Measurements from ENCODE around the gene ADRA2C.

DNA sequence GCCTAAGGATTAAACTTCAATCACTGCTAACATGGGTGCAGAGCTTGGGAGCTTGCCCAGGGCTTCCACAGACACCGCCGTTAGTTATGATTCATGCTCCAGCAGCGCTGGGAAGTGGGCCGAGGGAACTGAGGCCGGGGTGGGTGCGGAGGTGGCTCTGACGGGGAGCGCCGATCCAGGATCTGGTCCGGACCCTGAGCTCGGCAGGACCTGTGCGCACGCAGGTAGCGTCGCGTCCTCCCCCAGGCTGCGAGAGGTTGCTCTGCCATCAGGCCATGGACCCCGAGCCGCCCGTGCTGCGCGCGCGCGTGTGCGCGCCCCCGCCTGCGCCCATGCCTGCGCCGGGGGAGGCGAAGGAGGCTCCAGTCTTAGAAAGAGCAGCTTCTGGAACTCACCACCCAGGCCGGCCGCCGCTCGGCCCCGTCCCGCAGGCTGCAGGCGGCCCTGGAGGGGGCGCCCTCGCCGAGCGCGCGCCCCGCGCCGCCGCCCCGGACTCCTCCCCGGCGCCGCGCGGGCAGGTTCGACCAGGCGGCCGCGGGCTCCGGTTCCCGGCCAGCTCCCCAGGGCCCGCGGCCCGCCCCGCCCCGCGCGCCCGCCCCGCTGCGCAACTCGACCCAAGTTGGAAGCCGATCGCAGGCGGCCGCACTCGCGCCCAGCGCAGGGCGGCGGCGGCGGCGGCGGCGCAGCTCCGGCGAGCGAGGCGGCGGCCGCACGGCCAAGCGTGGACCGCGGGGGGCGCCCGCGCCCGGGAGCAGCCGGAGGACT lies 732 bp upstream of the ADRA2C start:
- TF ChIP-seq, protein P1, sequence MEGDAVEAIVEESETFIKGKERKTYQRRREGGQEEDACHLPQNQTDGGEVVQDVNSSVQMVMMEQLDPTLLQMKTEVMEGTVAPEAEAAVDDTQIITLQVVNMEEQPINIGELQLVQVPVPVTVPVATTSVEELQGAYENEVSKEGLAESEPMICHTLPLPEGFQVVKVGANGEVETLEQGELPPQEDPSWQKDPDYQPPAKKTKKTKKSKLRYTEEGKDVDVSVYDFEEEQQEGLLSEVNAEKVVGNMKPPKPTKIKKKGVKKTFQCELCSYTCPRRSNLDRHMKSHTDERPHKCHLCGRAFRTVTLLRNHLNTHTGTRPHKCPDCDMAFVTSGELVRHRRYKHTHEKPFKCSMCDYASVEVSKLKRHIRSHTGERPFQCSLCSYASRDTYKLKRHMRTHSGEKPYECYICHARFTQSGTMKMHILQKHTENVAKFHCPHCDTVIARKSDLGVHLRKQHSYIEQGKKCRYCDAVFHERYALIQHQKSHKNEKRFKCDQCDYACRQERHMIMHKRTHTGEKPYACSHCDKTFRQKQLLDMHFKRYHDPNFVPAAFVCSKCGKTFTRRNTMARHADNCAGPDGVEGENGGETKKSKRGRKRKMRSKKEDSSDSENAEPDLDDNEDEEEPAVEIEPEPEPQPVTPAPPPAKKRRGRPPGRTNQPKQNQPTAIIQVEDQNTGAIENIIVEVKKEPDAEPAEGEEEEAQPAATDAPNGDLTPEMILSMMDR (conservative IDR thresholded peaks at IDR 0.05), result no peak
- no peak for TF ChIP-seq EZH2 (IDR thresholded peaks at IDR 0.05; ENCODE audit: low read depth)
